Esophagus muscularis mucosa (tissue), 4 donors: Measurements from ENCODE around the gene USP32.

Experiments
- CTCF ChIP-seq, 3 experiments: fragments of 200-600 bp in 2 of 3; fragments of 450-650 bp in 1 of 3; sonication (generic) in 2 of 3; IDR thresholded peaks; one replicate each; pipeline ENCODE4 v1.5.1; 2017 to 2019; ENCODE audit warnings: antibody characterized with exemption in 3 of 3, mild to moderate bottlenecking in 2 of 3, moderate library complexity in 1 of 3
- EP300 ChIP-seq: sonication (generic); formaldehyde crosslinking; IDR thresholded peaks from one replicate; pipeline ENCODE4 v1.6.1; 2017; ENCODE audit warnings: antibody characterized with exemption
- POLR2A ChIP-seq: fragments of 450-650 bp; IDR thresholded peaks from one replicate; pipeline ENCODE4 v1.6.1; 2017; ENCODE audit warnings: antibody characterized with exemption, moderate library complexity, mild to moderate bottlenecking, low read depth

- TF ChIP-seq EP300 (no peak), CTCF (IDR thresholded peaks at IDR 0.05) (no peak), POLR2A (no peak)
Observed at GRCh38 chr17:60260540-60260939, 131.4 kb downstream of the USP32 start.
